Activated T-cell treated with anti-CD3 and anti-CD28 coated beads, Interleukin-2, amount 50 U/mL, for 1 hour (primary cell): Measurements from ENCODE around the gene SPO11.

Experiments
- DNase-seq: peaks from one replicate; pipeline ENCODE4 v3.0.0-alpha.2; 2020

SPO11 gene

GRCh38 chr20:57312138-57312537, 17.5 kb upstream of the SPO11 start:
- DNase-seq: no peak

GRCh38 chr20:57313230-57313629, 16.4 kb upstream of the SPO11 start:
- DNase-seq: no peak

GRCh38 chr20:57313951-57314350, 15.7 kb upstream of the SPO11 start:
- no peak for DNase-seq

GRCh38 chr20:57315083-57315975, 14.3 kb upstream of the SPO11 start:
- no peak for DNase-seq

- DNase-seq: no peak
Observed at GRCh38 chr20:57315976-57316480, 13.6 kb upstream of the SPO11 start.

- no peak for DNase-seq
Observed at GRCh38 chr20:57316795-57317201, 12.8 kb upstream of the SPO11 start.

- no peak for DNase-seq
Observed at GRCh38 chr20:57317316-57317788, 12.3 kb upstream of the SPO11 start.

GRCh38 chr20:57317789-57318371, 11.7 kb upstream of the SPO11 start:
- DNase-seq: no peak

GRCh38 chr20:57319584-57319983, 10.0 kb upstream of the SPO11 start:
- no peak for DNase-seq

- no peak for DNase-seq
Observed at GRCh38 chr20:57320358-57320757, 9.2 kb upstream of the SPO11 start.

GRCh38 chr20:57321142-57321541, 8.5 kb upstream of the SPO11 start:
- no peak for DNase-seq

GRCh38 chr20:57322476-57322875, 7.1 kb upstream of the SPO11 start:
- no peak for DNase-seq

GRCh38 chr20:57323034-57323433, 6.6 kb upstream of the SPO11 start:
- no peak for DNase-seq

- DNase-seq: no peak
Observed at GRCh38 chr20:57325632-57326356, 3.8 kb upstream of the SPO11 start.

GRCh38 chr20:57326667-57327455, 2.7 kb upstream of the SPO11 start:
- no peak for DNase-seq

GRCh38 chr20:57327820-57328219, 1.8 kb upstream of the SPO11 start:
- no peak for DNase-seq

- no peak for DNase-seq
Observed at GRCh38 chr20:57330998-57331397, 1.4 kb downstream of the SPO11 start.

GRCh38 chr20:57332105-57333089, 2.8 kb downstream of the SPO11 start:
- DNase-seq: no peak

GRCh38 chr20:57335392-57335791, 5.8 kb downstream of the SPO11 start:
- no peak for DNase-seq

GRCh38 chr20:57341663-57342062, 12.1 kb downstream of the SPO11 start:
- DNase-seq: no peak

- DNase-seq: no peak
Observed at GRCh38 chr20:57342829-57343228, 13.2 kb downstream of the SPO11 start.
